HepG2 (cell line): ENCODE results near the gene LATS1.
"Not testable (repeated sequence)": the region's sequence is repeated elsewhere in the genome, so short reads cannot be mapped to it uniquely, and the experiment has no call there.

Experiments used
- ETS1 ChIP-seq: sonication (generic); formaldehyde crosslinking; IDR thresholded peaks from 2 replicates; pipeline ENCODE4 v1.4.0; 2020; ENCODE audit warnings: missing genetic modification reagents
- MYPOP ChIP-seq: sonication (generic); formaldehyde crosslinking; IDR thresholded peaks from 2 replicates; pipeline ENCODE4 v1.8.1; 2023; ENCODE audit warnings: mild to moderate bottlenecking, moderate library complexity, missing genetic modification reagents
- ONECUT2 ChIP-seq: sonication (generic); formaldehyde crosslinking; IDR thresholded peaks from 2 replicates; pipeline ENCODE4 v1.4.0; 2020; ENCODE audit warnings: missing genetic modification reagents

- not testable (repeated sequence) for TF ChIP-seq MYPOP, ETS1, ONECUT2 (CRISPR knock-in tag)
These were observed 34.0 kb upstream of the LATS1 start for GRCh38 chr6:149751920-149752319.
